ENCODE measurements around the gene TBXT. TPM values are rescaled to one million over a fixed set of nuclear protein-coding genes. Genes with fewer than 3 reads are reported as not detected.

TBXT gene
- total and polyA plus RNA-seq, 12 donors, result not detected

DNA sequence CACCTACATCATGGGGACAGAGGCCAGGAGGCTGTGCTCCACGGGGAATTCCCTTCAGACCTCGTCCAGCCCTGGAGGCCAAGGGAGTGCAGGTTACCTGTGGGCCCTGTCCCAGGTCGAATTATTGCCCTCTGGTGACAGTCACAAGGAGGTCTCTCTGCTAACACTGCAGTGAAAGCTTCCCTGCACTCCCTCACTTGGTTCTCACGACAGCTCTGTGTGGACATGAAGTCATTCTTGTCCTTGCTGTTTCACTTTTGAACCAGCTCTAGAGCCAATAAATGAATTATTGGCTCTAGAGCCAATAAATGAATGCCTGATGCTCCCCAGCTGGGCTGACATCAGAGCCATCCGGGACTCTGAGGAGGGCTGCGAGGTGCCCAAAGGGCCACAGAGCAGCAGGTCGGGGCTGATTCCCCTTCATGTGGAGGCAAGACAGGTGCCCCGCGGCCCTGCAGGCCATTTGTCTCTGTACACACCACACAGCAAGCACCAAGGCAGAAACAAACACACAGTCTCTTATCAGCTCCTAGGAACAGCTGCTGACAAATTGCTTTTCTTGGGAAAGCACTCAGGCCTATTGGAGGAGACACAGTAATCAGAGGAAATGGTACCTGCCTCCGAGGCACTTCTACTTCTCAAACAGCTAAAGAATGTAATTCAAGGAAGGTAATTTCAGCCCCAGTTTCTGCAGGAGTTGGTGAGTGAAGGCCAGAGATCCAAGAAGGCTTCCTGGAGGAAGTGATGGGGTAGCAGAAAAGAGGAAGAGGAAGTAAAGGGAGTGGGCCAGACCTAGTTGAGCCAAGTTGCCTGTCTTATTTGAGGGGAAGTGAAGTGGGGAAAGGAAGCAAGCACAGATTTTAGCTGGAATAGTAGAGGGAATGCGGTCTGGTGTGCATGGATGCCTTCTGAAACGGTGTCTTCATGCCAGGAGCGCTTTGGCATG lies 27.5 kb upstream of the TBXT start:
- TF ChIP-seq, protein P1, sequence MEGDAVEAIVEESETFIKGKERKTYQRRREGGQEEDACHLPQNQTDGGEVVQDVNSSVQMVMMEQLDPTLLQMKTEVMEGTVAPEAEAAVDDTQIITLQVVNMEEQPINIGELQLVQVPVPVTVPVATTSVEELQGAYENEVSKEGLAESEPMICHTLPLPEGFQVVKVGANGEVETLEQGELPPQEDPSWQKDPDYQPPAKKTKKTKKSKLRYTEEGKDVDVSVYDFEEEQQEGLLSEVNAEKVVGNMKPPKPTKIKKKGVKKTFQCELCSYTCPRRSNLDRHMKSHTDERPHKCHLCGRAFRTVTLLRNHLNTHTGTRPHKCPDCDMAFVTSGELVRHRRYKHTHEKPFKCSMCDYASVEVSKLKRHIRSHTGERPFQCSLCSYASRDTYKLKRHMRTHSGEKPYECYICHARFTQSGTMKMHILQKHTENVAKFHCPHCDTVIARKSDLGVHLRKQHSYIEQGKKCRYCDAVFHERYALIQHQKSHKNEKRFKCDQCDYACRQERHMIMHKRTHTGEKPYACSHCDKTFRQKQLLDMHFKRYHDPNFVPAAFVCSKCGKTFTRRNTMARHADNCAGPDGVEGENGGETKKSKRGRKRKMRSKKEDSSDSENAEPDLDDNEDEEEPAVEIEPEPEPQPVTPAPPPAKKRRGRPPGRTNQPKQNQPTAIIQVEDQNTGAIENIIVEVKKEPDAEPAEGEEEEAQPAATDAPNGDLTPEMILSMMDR (IDR thresholded peaks at IDR 0.05), result no peak
- TF ChIP-seq POLR2A (IDR thresholded peaks at IDR 0.05), result no peak
- Histone ChIP-seq H3K4me3 (no peak overlapping the region), H3K9me3 (replicated peaks in 1 of 3) (no peaks in the 10 kb centered on the region), H3K36me3 (replicated peaks in 1 of 2) (no peaks in the 10 kb centered on the region), H3K27ac (no peak overlapping the region), H3K4me1 (replicated peaks in 1 of 2) (no peaks in the 10 kb centered on the region), H3K27me3 (no peaks in the 10 kb centered on the region)
- intact Hi-C loops (cut with DNase I), result no loop called here
- no peak for DNase-seq
- 42 to 49% (median 45%) methylated on average over 11 to 13 of the region's 13 CpGs for WGBS, 4 donors

DNA sequence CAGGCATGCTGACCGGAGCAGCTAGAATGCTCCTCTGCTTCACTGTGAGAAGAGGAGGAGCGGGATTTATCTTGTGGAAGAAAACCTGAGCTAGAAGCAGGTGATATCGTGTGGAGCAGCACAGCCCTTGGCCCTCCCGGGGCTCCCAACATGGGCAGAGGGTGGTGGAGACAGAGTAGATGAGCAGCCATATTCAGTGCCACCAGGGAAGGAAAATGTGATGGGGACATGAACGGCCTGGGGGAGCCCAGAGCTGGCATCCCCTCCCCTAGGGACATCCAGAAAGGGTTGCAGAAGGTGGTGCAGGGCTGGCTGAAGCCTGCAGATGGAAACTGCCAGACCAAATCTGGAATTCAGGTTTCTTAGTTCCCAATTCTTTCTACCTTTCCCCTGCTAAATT lies 24.9 kb upstream of the TBXT start:
- Histone ChIP-seq H3K27ac (no peak overlapping the region), H3K4me3 (no peak overlapping the region), H3K36me3 (replicated peaks in 1 of 2) (no peaks in the 10 kb centered on the region), H3K27me3 (no peaks in the 10 kb centered on the region), H3K9me3 (replicated peaks in 1 of 3) (no peaks in the 10 kb centered on the region), H3K4me1 (replicated peaks in 1 of 2) (no peaks in the 10 kb centered on the region)
- 65 to 85% (median 80%) methylated on average over 5 of the region's 5 CpGs for WGBS, 4 donors
- no peak for DNase-seq
- intact Hi-C loops (cut with DNase I), result no loop called here
- no peak for TF ChIP-seq POLR2A (IDR thresholded peaks at IDR 0.05)
- TF ChIP-seq, protein P1 (IDR thresholded peaks at IDR 0.05), result no peak

DNA sequence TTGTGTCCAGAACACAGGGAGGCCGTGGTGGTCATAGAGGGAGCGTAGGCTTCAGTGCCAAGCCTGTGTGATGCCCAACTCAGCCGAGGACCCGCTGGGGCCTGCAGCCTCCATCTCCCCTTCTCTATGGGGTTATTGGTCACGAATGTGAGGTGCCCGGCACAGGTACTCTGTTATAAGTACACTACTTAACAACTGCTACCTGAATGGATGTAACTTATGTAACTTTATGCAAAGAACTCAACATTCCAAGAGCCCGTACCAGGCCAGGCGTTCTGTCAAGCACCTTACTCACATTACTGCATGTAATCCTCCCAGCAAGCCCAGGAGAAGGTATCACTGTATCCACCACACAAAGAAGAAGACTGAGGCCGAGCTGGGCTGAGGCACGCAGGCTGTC lies 24.5 kb upstream of the TBXT start:
- no peak for DNase-seq
- 84 to 94% (median 88%) methylated on average over 10 of the region's 10 CpGs for WGBS, 4 donors
- no peak overlapping the region for H3K4me3 ChIP-seq
- H3K36me3 ChIP-seq (replicated peaks in 1 of 2), result no peaks in the 10 kb centered on the region
- H3K27ac ChIP-seq, result no peak overlapping the region
- no peaks in the 10 kb centered on the region for H3K27me3 ChIP-seq
- H3K9me3 ChIP-seq (replicated peaks in 1 of 3), result no peaks in the 10 kb centered on the region
- H3K4me1 ChIP-seq (replicated peaks in 1 of 2), result no peaks in the 10 kb centered on the region
- intact Hi-C loops (cut with DNase I), result no loop called here
- TF ChIP-seq, protein P1 (IDR thresholded peaks at IDR 0.05), result no peak
- TF ChIP-seq POLR2A (IDR thresholded peaks at IDR 0.05), result no peak

DNA sequence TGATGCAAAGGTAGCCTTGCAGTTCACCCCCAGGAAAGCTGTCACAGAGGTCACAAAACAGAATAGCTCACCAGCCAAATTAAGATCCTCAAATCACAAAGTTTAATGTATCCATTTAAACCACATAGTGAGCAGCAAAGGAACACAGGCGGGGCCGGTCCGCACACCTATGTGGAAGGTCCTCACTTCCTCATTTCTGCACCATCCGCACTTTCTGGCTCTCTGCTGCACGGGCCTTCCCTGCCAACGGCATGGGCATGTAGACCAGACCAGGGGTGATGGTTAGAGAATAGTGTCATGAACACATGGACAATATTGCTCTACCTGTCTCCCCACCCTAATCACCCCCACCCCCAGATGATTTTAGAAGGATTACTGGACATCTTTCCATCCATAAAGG lies 12.1 kb upstream of the TBXT start:
- DNase-seq, result no peak
- TF ChIP-seq, protein P1 (IDR thresholded peaks at IDR 0.05), result no peak
- no peak for TF ChIP-seq POLR2A (IDR thresholded peaks at IDR 0.05)
- intact Hi-C loops (cut with DNase I), result no loop called here
- no peaks in the 10 kb centered on the region for H3K9me3 ChIP-seq (replicated peaks in 1 of 3)
- H3K36me3 ChIP-seq (replicated peaks in 1 of 2), result no peaks in the 10 kb centered on the region
- H3K4me3 ChIP-seq, result no peak overlapping the region
- no peaks in the 10 kb centered on the region for H3K4me1 ChIP-seq (replicated peaks in 1 of 2)
- peaks cover 3% of the 10 kb centered on the region for H3K27me3 ChIP-seq
- 81 to 91% (median 82%) methylated on average over 6 of the region's 6 CpGs for WGBS, 4 donors
- H3K27ac ChIP-seq, result no peak overlapping the region

All from adrenal gland (tissue), 12 donors.